Endodermal cell (in vitro differentiated cells): ENCODE results near the gene PTPRR. TPM values are rescaled to one million over a fixed set of nuclear protein-coding genes. Genes with fewer than 3 reads are reported as not detected.

Source experiments
- DNase-seq: peaks from one replicate; pipeline ENCODE4 v3.0.0-alpha.2; 2017
- H3K27ac ChIP-seq: 2 replicates; pipeline ENCODE4 v1.5.1; 2013; ENCODE audit warnings: mild to moderate bottlenecking, low read depth, low read length, moderate library complexity
- H3K27me3 ChIP-seq: 2 replicates; pipeline ENCODE4 v1.6.1; 2013; ENCODE audit warnings: mild to moderate bottlenecking, low read length, moderate library complexity; ENCODE audit not compliant: insufficient read depth, control insufficient read depth, poor library complexity, severe bottlenecking
- H3K36me3 ChIP-seq: 2 replicates; pipeline ENCODE4 v1.7.0; 2013; ENCODE audit warnings: mild to moderate bottlenecking, low read length, moderate library complexity; ENCODE audit not compliant: control insufficient read depth, insufficient read depth
- H3K4me1 ChIP-seq: one replicate; pipeline ENCODE4 v1.7.0; 2013; ENCODE audit warnings: low read length; ENCODE audit not compliant: control insufficient read depth, insufficient read depth
- H3K4me3 ChIP-seq: 2 replicates; pipeline ENCODE4 v1.5.1; 2013; ENCODE audit warnings: mild to moderate bottlenecking, low read length, moderate library complexity
- H3K9ac ChIP-seq: 2 replicates; pipeline ENCODE4 v1.6.1; 2013; ENCODE audit warnings: mild to moderate bottlenecking, low read length, moderate library complexity; ENCODE audit not compliant: poor library complexity, severe bottlenecking; ENCODE audit errors: extremely low read depth
- H3K9me3 ChIP-seq: 2 replicates; pipeline ENCODE4 v1.6.1; 2013; ENCODE audit warnings: mild to moderate bottlenecking, low read length, moderate library complexity; ENCODE audit not compliant: control insufficient read depth
- H3K27ac Mint-ChIP-seq: 2 replicates; pipeline ENCODE4 v1.8.0; 2020; ENCODE audit warnings: mixed read lengths
- H3K27me3 Mint-ChIP-seq: 2 replicates; pipeline ENCODE4 v1.8.0; 2021; ENCODE audit warnings: mild to moderate bottlenecking, mixed read lengths; ENCODE audit not compliant: insufficient read depth
- H3K36me3 Mint-ChIP-seq: 2 replicates; pipeline ENCODE4 v1.8.0; 2020; ENCODE audit warnings: low read depth, mixed read lengths
- H3K4me1 Mint-ChIP-seq: 2 replicates; pipeline ENCODE4 v1.8.0; 2020; ENCODE audit warnings: mixed read lengths
- H3K4me3 Mint-ChIP-seq: 2 replicates; pipeline ENCODE4 v1.8.0; 2020; ENCODE audit warnings: mild to moderate bottlenecking, moderate library complexity, mixed read lengths
- H3K9me3 Mint-ChIP-seq: 2 replicates; pipeline ENCODE4 v1.8.0; 2020; ENCODE audit warnings: mild to moderate bottlenecking, mixed read lengths
- WGBS, 2 experiments: methylation state at CpG; one replicate each; pipeline versions ENCODE4 v1.1.5 to v1.1.7; 2013; ENCODE audit warnings: missing lambda C conversion rate in 2 of 2, mixed read lengths in 1 of 2; ENCODE audit not compliant: insufficient coverage in 1 of 2, insufficient read length in 1 of 2; 5-methylcytosine and 5-hydroxymethylcytosine counted together
- total RNA-seq, 2 donors: library from RNA; stranded (reverse); fragmentation: NEBNext Ultra II Directional in 1 of 2; extraction: Animal tissue kit (Norgen Biotek cat#: 25700) in 1 of 2; gene quantifications; 2 replicates in 1 of 2; 3 replicates in 1 of 2; pipeline ENCODE4 v1.2.1, GENCODE V29; 2021
- TF ChIP-seq, protein P1 (sequence below): fragments of 200-600 bp; sonication (generic); conservative IDR thresholded peaks from 2 replicates; pipeline ENCODE4 v1.5.0; 2021; ENCODE audit warnings: antibody characterized with exemption, mild to moderate bottlenecking

Gene PTPRR
- total RNA-seq, 2 donors from 2014 or later = 0.27 to 0.40 TPM

GRCh38 chr12:70890895-70891832 lies 29.4 kb downstream of the PTPRR start:
- Mint-ChIP-seq H3K4me1 (no peaks in the 10 kb centered on the region), H3K4me3 (no peak overlapping the region), H3K9me3 (peaks cover under 1% of the 10 kb centered on the region), H3K27me3 (no peaks in the 10 kb centered on the region), H3K27ac (no peak overlapping the region), H3K36me3 (no peaks in the 10 kb centered on the region)
- Histone ChIP-seq H3K4me1 (peaks cover 3% of the 10 kb centered on the region), H3K9ac (no peak overlapping the region), H3K27ac (no peak overlapping the region), H3K4me3 (no peak overlapping the region), H3K9me3 (no peaks in the 10 kb centered on the region), H3K36me3 (no peaks in the 10 kb centered on the region), H3K27me3 (no peaks in the 10 kb centered on the region)
- no CpG with 5 or more reads among the region's 1 CpG for WGBS, 2 experiments
- no peak for DNase-seq
- TF ChIP-seq, protein P1, sequence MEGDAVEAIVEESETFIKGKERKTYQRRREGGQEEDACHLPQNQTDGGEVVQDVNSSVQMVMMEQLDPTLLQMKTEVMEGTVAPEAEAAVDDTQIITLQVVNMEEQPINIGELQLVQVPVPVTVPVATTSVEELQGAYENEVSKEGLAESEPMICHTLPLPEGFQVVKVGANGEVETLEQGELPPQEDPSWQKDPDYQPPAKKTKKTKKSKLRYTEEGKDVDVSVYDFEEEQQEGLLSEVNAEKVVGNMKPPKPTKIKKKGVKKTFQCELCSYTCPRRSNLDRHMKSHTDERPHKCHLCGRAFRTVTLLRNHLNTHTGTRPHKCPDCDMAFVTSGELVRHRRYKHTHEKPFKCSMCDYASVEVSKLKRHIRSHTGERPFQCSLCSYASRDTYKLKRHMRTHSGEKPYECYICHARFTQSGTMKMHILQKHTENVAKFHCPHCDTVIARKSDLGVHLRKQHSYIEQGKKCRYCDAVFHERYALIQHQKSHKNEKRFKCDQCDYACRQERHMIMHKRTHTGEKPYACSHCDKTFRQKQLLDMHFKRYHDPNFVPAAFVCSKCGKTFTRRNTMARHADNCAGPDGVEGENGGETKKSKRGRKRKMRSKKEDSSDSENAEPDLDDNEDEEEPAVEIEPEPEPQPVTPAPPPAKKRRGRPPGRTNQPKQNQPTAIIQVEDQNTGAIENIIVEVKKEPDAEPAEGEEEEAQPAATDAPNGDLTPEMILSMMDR = no peak

- H3K27me3 Mint-ChIP-seq = no peaks in the 10 kb centered on the region
- TF ChIP-seq, protein P1 = no peak
- Histone ChIP-seq H3K36me3 (no peaks in the 10 kb centered on the region), H3K27ac (no peak overlapping the region), H3K9me3 (no peaks in the 10 kb centered on the region), H3K27me3 (no peaks in the 10 kb centered on the region), H3K4me3 (no peak overlapping the region), H3K9ac (no peak overlapping the region), H3K4me1 (peaks cover 10% of the 10 kb centered on the region)
- WGBS, 2 experiments = 86 to 89% methylated on average over 2 of the region's 3 CpGs
- H3K4me1 Mint-ChIP-seq = peaks cover 20% of the 10 kb centered on the region
- no peaks in the 10 kb centered on the region for H3K36me3 Mint-ChIP-seq
- H3K27ac Mint-ChIP-seq = no peak overlapping the region
- no peak for DNase-seq
- H3K4me3 Mint-ChIP-seq = no peak overlapping the region
- no peaks in the 10 kb centered on the region for H3K9me3 Mint-ChIP-seq
These were observed 34.6 kb downstream of the PTPRR start for GRCh38 chr12:70885956-70886355.

DNA sequence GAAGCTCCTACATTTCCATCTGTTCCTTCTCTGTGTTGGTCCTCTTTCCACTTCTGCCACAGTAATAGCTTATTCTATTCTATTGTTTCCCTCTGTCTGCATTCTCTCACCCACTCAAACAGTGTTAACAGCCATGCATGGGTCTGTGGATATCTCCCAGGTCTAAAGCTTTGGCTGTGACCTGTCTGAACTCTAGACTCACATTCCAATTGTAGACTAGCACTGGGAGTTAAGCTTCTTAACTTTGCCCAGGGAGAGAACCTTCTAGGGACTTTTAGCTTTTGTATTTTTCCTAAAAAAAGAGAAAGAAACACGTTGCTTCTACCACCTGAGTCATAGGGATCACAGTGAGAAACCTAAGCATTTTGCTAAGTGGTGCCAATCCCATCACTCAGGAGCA lies 36.7 kb downstream of the PTPRR start:
- Histone ChIP-seq H3K4me1 (peaks cover 10% of the 10 kb centered on the region), H3K27ac (peak overlapping the region; percentile 52), H3K27me3 (no peaks in the 10 kb centered on the region), H3K9ac (no peak overlapping the region), H3K36me3 (no peaks in the 10 kb centered on the region), H3K4me3 (no peak overlapping the region), H3K9me3 (no peaks in the 10 kb centered on the region)
- TF ChIP-seq, protein P1 = no peak
- Mint-ChIP-seq H3K9me3 (no peaks in the 10 kb centered on the region), H3K36me3 (no peaks in the 10 kb centered on the region), H3K27me3 (no peaks in the 10 kb centered on the region), H3K27ac (peak overlapping the region; percentile 81), H3K4me3 (no peak overlapping the region), H3K4me1 (peaks cover 20% of the 10 kb centered on the region)
- 29 to 33% methylated on average over 1 of the region's 1 CpG for WGBS, 2 experiments
- DNase-seq = peak; percentile 71
